Measurements from ENCODE around the gene SYNGR1.

The SYNGR1 gene

DNA sequence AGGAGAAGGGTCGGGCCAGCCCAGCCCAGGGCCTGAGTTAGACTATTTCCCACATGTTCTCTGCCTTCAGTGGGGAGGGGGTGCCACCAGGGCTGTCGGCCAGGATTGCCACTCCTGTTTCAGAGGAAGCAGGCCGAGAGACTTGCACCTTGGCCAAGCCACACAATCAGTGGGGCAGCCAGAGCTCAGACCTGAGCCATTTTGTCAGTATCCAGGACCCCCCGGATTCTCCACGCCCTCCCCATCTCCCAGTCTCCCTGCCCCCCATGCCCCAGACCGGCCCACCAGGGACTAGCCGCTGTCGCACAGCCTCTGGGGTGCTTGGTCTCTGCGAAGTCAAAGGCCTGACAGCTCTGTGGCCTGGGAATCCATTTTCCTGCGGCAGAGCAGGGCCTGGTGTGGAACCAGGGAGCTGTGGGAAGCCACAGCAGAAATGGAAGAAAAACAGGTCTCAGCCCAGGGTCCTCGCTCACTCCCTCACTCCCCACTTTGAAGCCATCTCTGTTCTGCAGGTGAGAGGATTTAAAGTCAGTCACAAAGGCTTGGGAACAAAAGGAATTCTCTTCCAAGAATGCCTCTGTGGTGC, 81.5 kb downstream of the SYNGR1 start:
- no peak for DNase-seq

DNA sequence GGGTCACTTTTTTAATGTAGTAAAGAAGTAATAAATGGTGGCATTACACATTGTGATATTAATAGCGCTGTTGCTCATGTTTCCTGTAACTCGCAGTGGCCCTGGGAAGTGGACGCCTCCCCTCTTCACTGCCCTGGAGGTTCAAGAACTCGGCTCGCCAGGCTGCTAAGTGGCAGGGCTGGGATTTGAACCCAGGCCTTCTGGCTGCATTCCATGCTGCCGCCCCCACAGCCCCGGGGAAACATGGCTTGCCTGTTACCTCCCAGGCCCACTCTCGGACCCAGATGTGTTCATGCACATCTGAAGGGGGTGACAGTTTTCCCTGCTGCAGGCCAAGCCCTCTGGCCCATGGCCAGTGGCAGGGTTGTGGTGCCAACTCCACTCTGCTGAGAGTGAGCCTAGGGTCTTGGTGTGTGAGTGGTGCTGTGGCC, 82.0 kb downstream of the SYNGR1 start:
- no peak for DNase-seq

DNA sequence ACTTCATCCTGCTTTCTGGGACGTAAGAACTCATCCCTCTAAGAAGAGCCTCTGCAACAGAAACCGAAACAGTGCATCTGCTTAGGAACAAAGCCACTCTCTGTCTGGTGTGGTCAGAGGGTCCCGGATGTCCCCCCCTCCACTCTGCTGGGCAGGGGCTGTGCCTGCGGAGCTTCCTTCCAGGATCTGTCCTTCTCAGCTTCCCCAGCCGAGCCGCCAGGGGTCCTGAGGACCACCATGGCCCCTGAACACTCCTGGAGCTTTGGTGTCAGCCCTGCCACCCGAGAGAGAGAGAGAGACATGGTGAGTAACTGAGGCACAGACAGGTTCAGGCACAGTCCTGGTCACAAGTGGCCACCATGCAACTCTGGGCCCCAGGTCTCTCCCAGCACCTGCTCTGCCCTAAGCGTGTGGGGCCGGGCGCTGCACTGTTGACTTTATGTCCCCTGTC, 82.6 kb downstream of the SYNGR1 start:
- no peak for DNase-seq

DNA sequence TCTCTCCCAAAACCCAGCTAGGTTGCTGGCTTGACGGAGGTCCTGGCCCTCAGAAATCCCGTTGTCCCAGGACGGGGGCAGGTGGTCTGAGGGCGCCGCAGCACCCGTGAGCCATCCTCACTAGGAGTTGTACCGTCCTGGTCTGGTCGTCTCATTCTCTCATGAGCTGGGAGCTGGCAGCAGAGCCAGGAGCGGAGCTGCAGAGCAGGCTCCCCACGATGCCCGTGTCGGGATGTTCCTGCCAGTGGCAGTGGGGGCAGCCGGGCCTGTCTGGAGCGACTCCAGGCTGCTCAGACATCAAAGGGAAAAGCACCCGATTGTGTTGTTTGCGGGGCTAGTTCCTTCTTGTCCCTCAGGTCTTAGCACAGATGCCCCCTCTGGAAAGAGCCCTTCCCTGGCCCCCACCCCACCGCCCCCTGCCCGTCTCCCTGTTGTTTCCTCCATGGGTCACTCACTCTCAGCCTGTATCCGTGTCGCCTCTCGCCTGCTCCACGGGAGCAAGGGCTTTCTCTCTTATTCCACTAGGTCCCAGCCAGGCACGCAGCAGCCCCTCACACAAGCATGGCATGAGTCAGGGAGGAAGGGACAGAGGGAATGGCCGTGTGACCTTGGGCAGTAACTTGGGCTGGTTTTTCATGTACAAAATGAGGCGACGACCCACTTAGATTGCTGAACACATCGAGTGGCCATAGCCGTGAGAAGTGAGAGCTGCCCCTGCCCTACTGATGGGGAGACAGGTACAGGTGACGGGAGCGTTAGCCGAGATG, 83.9 kb downstream of the SYNGR1 start:
- no peak for DNase-seq

DNA sequence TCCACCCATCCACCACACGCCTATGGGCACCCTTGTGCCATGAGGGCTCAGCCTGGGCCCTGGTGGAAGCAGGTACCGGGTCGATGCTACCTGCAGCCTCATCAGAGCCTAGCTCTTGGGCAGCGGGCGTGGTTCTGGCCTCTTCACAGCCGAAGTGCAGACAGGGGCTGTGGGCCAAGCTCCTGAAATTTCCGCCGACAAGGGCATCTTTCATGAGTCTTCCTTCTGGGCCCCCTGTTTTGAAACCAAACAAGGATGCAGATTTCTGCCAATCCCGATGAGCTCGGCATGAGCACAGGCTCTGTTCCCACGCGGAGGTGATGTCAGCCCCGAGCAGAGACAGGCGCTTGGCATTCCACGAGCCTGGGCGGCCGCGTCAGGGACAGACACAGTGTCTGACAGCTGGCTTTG, 84.5 kb downstream of the SYNGR1 start:
- no peak for DNase-seq

DNA sequence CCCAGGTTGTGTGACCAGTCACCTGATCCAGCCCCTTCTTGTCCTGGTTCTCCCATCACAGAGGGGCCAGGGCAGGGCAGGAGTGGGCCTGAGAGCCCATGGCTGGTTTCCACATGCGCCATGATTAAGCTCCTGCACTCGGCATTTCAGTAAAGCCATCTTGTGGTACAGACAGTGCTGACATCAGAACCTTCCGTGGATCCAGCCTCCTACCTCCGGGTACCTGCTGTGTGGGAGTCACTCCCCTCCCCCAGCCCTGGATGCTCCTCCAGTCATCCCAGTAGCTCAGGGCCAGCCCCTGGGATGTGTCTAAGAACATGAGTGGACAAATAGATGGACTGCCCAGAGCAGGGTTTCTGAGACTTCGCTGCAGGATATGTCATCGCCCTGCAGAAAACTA, 84.9 kb downstream of the SYNGR1 start:
- no peak for DNase-seq
